ENCODE data around the gene BCS1L. TPM values are rescaled to one million over a fixed set of nuclear protein-coding genes. Genes with fewer than 3 reads are reported as not detected.

The BCS1L gene
- total and polyA plus RNA-seq, 2 of the 8 experiments (the other 6 are each of a cell fraction or from before 2014, with no cell fraction given), result 23.7 to 37.1 TPM

DNA sequence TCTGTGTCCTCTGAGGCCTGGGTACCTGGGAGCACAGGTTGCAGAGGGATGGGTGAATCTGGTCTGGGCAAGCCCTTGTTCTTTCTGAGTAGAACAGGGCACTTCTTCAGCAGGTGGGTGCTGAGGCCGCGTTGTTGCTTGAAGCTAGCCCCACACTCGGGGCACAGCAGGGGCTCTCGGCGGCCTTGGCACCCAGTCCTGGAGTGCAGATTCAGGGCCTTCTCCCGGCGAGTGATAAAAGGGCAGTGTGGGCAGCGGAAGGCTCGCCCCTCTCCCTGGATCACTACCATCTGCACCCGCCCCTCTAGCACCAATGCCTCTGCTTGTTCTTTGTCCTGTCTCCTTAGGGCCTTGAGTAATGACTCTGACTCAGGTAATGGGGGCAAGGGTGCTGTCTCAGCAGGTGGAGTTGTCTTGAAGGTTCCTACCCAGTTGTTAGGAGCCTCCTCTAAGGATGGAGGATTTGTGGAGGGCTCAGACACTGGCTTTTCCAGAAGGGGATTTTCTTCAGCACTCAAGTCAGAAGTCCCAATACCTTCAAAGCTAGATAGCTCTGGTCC, 15.7 kb upstream of the BCS1L start (continued):
- TF ChIP-seq NANOG (IDR thresholded peaks at IDR 0.05; ENCODE audit: insufficient read depth, low read depth, low read length, poor library complexity, severe bottlenecking), result no peak
